ENCODE data around the gene GRIN3B.

The GRIN3B gene

DNA sequence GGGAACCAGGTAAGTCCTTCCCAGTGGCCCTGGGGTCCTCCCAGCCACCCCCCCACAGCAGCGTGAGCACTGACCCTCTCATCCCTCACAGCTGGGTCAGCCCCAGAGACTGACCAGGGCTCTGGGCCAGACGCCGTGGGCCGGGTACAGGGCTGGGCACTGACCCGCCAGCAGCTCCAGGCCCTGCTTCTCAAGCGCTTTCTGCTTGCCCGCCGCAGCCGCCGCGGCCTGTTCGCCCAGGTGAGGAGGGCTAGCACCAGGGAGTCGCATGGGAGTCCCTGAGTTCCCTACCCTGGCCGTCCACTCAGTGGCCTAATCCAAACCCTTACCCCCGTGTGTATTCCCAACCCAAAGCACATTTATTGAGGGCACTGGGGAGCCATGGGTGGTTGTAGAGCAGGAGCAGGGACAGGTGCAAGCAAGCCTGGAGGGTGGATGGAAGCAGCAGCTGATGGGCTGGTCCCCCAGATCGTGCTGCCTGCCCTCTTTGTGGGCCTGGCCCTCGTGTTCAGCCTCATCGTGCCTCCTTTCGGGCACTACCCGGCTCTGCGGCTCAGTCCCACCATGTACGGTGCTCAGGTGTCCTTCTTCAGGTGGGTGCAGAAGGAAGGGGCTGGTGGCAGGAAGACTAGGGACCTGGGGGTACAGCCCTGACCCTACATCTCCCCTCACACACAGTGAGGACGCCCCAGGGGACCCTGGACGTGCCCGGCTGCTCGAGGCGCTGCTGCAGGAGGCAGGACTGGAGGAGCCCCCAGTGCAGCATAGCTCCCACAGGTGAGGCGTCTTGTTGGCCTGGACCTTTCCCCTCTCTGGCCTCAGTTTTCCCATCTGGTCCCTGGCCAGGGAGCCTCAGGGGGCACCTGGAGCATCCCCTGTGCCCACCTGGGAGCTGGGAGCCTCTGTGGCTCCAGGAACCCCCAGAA lies 54.1 kb downstream of the GRIN3B start:
- Histone ChIP-seq H4K20me1 (ENCODE audit: insufficient read depth, low read length) (no peaks in the 10 kb centered on the region), H3K4me1 (ENCODE audit: low read length) (no peaks in the 10 kb centered on the region), H3K9ac (ENCODE audit: low read length) (no peak overlapping the region), H3K27ac (ENCODE audit: low read length) (no peak overlapping the region), H3K27me3 (ENCODE audit: low read depth, low read length) (no peaks in the 10 kb centered on the region), H3K79me2 (ENCODE audit: low read length) (no peaks in the 10 kb centered on the region), H3K4me3 (ENCODE audit: low read length) (no peak overlapping the region), H3K36me3 (replicated peaks; ENCODE audit: low read depth, low read length) (peaks cover 21% of the 10 kb centered on the region), H3K4me2 (ENCODE audit: low read length) (no peak overlapping the region), H2AFZ (ENCODE audit: low read depth, low read length) (no peak overlapping the region), H3K9me3 (ENCODE audit: insufficient read depth, low read length) (no peaks in the 10 kb centered on the region)
- TF ChIP-seq EZH2phosphoT487 (IDR thresholded peaks at IDR 0.05; ENCODE audit: low read depth), result no peak
- TF ChIP-seq, protein P1, sequence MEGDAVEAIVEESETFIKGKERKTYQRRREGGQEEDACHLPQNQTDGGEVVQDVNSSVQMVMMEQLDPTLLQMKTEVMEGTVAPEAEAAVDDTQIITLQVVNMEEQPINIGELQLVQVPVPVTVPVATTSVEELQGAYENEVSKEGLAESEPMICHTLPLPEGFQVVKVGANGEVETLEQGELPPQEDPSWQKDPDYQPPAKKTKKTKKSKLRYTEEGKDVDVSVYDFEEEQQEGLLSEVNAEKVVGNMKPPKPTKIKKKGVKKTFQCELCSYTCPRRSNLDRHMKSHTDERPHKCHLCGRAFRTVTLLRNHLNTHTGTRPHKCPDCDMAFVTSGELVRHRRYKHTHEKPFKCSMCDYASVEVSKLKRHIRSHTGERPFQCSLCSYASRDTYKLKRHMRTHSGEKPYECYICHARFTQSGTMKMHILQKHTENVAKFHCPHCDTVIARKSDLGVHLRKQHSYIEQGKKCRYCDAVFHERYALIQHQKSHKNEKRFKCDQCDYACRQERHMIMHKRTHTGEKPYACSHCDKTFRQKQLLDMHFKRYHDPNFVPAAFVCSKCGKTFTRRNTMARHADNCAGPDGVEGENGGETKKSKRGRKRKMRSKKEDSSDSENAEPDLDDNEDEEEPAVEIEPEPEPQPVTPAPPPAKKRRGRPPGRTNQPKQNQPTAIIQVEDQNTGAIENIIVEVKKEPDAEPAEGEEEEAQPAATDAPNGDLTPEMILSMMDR (IDR thresholded peaks at IDR 0.05; ENCODE audit: low read depth, low read length), result no peak

DNA sequence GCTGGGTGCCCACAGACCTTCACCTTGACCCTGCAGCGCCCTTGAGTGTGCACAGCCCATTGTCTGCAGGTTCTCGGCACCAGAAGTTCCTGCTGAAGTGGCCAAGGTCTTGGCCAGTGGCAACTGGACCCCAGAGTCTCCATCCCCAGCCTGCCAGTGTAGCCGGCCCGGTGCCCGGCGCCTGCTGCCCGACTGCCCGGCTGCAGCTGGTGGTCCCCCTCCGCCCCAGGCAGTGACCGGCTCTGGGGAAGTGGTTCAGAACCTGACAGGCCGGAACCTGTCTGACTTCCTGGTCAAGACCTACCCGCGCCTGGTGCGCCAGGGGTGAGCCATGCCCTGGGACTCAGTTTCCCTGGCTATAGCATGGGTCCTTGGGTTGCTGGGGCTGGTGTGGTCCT lies 54.8 kb downstream of the GRIN3B start:
- Histone ChIP-seq H3K27ac (ENCODE audit: low read length) (no peak overlapping the region), H3K36me3 (replicated peaks; ENCODE audit: low read depth, low read length) (peaks cover 21% of the 10 kb centered on the region), H2AFZ (ENCODE audit: low read depth, low read length) (no peak overlapping the region), H3K79me2 (ENCODE audit: low read length) (no peaks in the 10 kb centered on the region), H3K9me3 (ENCODE audit: insufficient read depth, low read length) (no peaks in the 10 kb centered on the region), H3K4me3 (ENCODE audit: low read length) (no peak overlapping the region), H3K9ac (ENCODE audit: low read length) (no peak overlapping the region), H4K20me1 (ENCODE audit: insufficient read depth, low read length) (no peaks in the 10 kb centered on the region), H3K4me1 (ENCODE audit: low read length) (no peaks in the 10 kb centered on the region), H3K27me3 (ENCODE audit: low read depth, low read length) (no peaks in the 10 kb centered on the region), H3K4me2 (ENCODE audit: low read length) (no peak overlapping the region)
- TF ChIP-seq, protein P1 (IDR thresholded peaks at IDR 0.05; ENCODE audit: low read depth, low read length), result no peak
- no peak for TF ChIP-seq EZH2phosphoT487 (IDR thresholded peaks at IDR 0.05; ENCODE audit: low read depth)

GRCh38 chr19:1055886-1056620 lies 55.8 kb downstream of the GRIN3B start:
- no peaks in the 10 kb centered on the region for H4K20me1 ChIP-seq (ENCODE audit: insufficient read depth, low read length)
- no peaks in the 10 kb centered on the region for H3K4me1 ChIP-seq (ENCODE audit: low read length)
- H3K36me3 ChIP-seq (replicated peaks; ENCODE audit: low read depth, low read length), result peaks cover 21% of the 10 kb centered on the region
- no peak overlapping the region for H3K4me2 ChIP-seq (ENCODE audit: low read length)
- no peak overlapping the region for H3K9ac ChIP-seq (ENCODE audit: low read length)
- TF ChIP-seq EZH2phosphoT487 (IDR thresholded peaks at IDR 0.05; ENCODE audit: low read depth), result no peak
- TF ChIP-seq, protein P1 (IDR thresholded peaks at IDR 0.05; ENCODE audit: low read depth, low read length), result no peak
- H3K27ac ChIP-seq (ENCODE audit: low read length), result no peak overlapping the region
- no peak overlapping the region for H3K4me3 ChIP-seq (ENCODE audit: low read length)
- no peak overlapping the region for H2AFZ ChIP-seq (ENCODE audit: low read depth, low read length)
- no peaks in the 10 kb centered on the region for H3K9me3 ChIP-seq (ENCODE audit: insufficient read depth, low read length)
- no peaks in the 10 kb centered on the region for H3K27me3 ChIP-seq (ENCODE audit: low read depth, low read length)
- no peaks in the 10 kb centered on the region for H3K79me2 ChIP-seq (ENCODE audit: low read length)

DNA sequence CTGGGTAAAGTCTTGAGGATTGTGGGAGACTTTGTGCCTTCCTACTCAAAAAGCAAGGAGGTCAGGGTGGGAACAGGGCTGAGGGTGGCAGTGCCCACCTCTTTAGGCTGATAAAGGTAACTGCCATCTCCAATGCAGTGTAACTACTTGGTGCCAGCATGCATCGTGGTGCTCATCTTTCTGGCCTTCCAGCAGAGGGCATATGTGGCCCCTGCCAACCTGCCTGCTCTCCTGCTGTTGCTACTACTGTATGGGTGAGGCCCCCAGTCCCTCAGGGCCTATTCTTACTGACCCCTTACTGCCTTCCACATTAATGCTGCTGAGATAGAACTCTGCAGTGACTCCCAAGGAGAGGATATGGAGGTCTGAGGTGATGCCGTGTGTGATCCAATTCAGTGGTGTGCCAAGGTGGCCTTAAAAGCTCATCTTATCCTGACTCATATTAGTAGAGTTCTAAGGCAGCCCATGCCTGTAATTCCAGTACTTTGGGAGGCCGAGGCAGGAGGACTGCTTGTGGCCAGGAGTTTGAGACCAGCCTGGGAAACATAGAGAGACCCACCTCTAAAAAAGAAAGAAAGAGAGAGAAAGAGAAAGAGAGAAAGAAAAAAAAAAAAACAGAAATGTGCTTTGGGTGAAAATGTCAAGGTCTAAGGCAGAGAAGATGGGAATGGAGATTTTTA lies 57.1 kb downstream of the GRIN3B start:
- no peak overlapping the region for H3K4me3 ChIP-seq (ENCODE audit: low read length)
- no peaks in the 10 kb centered on the region for H3K27me3 ChIP-seq (ENCODE audit: low read depth, low read length)
- H3K27ac ChIP-seq (ENCODE audit: low read length), result no peak overlapping the region
- H4K20me1 ChIP-seq (ENCODE audit: insufficient read depth, low read length), result no peaks in the 10 kb centered on the region
- H3K4me2 ChIP-seq (ENCODE audit: low read length), result no peak overlapping the region
- no peak overlapping the region for H2AFZ ChIP-seq (ENCODE audit: low read depth, low read length)
- peaks cover 17% of the 10 kb centered on the region for H3K36me3 ChIP-seq (replicated peaks; ENCODE audit: low read depth, low read length)
- no peaks in the 10 kb centered on the region for H3K79me2 ChIP-seq (ENCODE audit: low read length)
- no peak overlapping the region for H3K9ac ChIP-seq (ENCODE audit: low read length)
- H3K4me1 ChIP-seq (ENCODE audit: low read length), result no peaks in the 10 kb centered on the region
- TF ChIP-seq, protein P1 (IDR thresholded peaks at IDR 0.05; ENCODE audit: low read depth, low read length), result peak; percentile 78
- TF ChIP-seq EZH2phosphoT487 (IDR thresholded peaks at IDR 0.05; ENCODE audit: low read depth), result no peak
- no peaks in the 10 kb centered on the region for H3K9me3 ChIP-seq (ENCODE audit: insufficient read depth, low read length)

All from OCI-LY3 (cell line).